Breast epithelium (tissue), 3 donors: ENCODE results near the gene APCS.

Experiments used
- POLR2A ChIP-seq: fragments of 450-650 bp; IDR thresholded peaks from one replicate; pipeline ENCODE4 v1.6.1; 2016; ENCODE audit warnings: antibody characterized with exemption, mild to moderate bottlenecking, moderate library complexity
- TF ChIP-seq, protein P1 (sequence below), 3 donors: fragments of 450-650 bp; IDR thresholded peaks; one replicate each; pipeline ENCODE4 v1.5.1; 2016 to 2017; ENCODE audit warnings: antibody characterized with exemption in 3 of 3, mild to moderate bottlenecking in 3 of 3, moderate library complexity in 3 of 3

DNA sequence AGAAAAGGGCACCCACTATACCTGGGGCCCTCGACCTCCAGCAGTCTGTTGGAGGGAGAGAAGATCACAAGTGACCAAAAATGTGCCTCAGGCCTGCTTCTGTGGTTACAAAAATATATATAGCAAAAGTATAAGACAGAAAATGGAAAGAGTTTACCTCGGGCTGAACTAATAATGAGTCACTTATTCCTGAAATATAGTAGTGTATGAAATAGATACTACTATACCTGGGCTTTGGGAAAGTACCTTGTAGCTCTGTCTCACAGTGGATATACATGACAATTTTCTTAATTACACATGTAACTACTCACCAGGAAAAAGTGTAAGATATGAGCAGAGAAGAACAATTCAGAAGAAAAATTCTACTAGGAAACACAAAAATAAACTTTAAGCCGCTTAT is 7.3 kb upstream of the APCS start:
- TF ChIP-seq POLR2A: no peak
- TF ChIP-seq, protein P1, sequence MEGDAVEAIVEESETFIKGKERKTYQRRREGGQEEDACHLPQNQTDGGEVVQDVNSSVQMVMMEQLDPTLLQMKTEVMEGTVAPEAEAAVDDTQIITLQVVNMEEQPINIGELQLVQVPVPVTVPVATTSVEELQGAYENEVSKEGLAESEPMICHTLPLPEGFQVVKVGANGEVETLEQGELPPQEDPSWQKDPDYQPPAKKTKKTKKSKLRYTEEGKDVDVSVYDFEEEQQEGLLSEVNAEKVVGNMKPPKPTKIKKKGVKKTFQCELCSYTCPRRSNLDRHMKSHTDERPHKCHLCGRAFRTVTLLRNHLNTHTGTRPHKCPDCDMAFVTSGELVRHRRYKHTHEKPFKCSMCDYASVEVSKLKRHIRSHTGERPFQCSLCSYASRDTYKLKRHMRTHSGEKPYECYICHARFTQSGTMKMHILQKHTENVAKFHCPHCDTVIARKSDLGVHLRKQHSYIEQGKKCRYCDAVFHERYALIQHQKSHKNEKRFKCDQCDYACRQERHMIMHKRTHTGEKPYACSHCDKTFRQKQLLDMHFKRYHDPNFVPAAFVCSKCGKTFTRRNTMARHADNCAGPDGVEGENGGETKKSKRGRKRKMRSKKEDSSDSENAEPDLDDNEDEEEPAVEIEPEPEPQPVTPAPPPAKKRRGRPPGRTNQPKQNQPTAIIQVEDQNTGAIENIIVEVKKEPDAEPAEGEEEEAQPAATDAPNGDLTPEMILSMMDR (IDR thresholded peaks at IDR 0.05): no peak
